ENCODE data around the gene GLIS2.

Gene GLIS2

GRCh38 chr16:4319454-4320421, 3.9 kb downstream of the GLIS2 start:
- POLR2A ChIA-PET = no interaction called here
- H3K36me3 ChIP-seq (ENCODE audit: control insufficient read depth in 4 of 4, insufficient read depth in 4 of 4, low read length in 3 of 4) = no peaks in the 10 kb centered on the region

GRCh38 chr16:4320571-4321137, 4.8 kb downstream of the GLIS2 start:
- Histone ChIP-seq H3K27me3 (replicated peaks in 2 of 5; ENCODE audit: control insufficient read depth in 4 of 5, insufficient read depth in 5 of 5, low read length in 4 of 5) (peaks cover 0 to 12% (median 7%) of the 10 kb centered on the region in 5 experiments), H3K36me3 (ENCODE audit: control insufficient read depth in 4 of 4, insufficient read depth in 4 of 4, low read length in 3 of 4) (no peaks in the 10 kb centered on the region), H3K4me1 (ENCODE audit: control extremely low read depth in 1 of 4, control insufficient read depth in 4 of 4, insufficient read depth in 4 of 4, low read length in 3 of 4) (peaks cover 0 to 10% (median 5%) of the 10 kb centered on the region in 4 experiments), H3K27ac (ENCODE audit: insufficient read depth in 1 of 2, low read depth in 1 of 2, low read length in 2 of 2, poor library complexity in 1 of 2, severe bottlenecking in 2 of 2) (no peak overlapping the region), H3K9me3 (ENCODE audit: control extremely low read depth in 1 of 5, control insufficient read depth in 4 of 5, insufficient read depth in 2 of 5, low read depth in 1 of 5, low read length in 4 of 5) (no peaks in the 10 kb centered on the region), H3K4me3 (ENCODE audit: control insufficient read depth in 1 of 7, extremely low read depth in 1 of 7, insufficient read depth in 4 of 7, low read depth in 2 of 7, low read length in 6 of 7) (no peak overlapping the region)
- CTCF ChIA-PET = interaction anchor here (3.2 to 4.3 kb wide), 2 partner anchors 10 to 11 kb away, joined by 13 to 20 read pairs; no protein-coding TSS in a partner anchor
- WGBS (ENCODE audit: insufficient coverage) = 85% methylated on average over 9 of the region's 16 CpGs
- no peak for DNase-seq
- POLR2A ChIA-PET = no interaction called here

More at GRCh38 chr16:4319454-4320421, 3.9 kb downstream of the GLIS2 start:
- H3K27ac ChIP-seq (ENCODE audit: insufficient read depth in 1 of 2, low read depth in 1 of 2, low read length in 2 of 2, poor library complexity in 1 of 2, severe bottlenecking in 2 of 2) = no peak overlapping the region
- CTCF ChIA-PET = interaction anchor here (1.9 to 4.3 kb wide), 3 partner anchors 9 to 90 kb away, joined by 4 to 20 read pairs (median 13); no protein-coding TSS in a partner anchor
- WGBS (ENCODE audit: insufficient coverage) = 85% methylated on average over 34 of the region's 37 CpGs
- no peak overlapping the region for H3K4me3 ChIP-seq (ENCODE audit: control insufficient read depth in 1 of 7, extremely low read depth in 1 of 7, insufficient read depth in 4 of 7, low read depth in 2 of 7, low read length in 6 of 7)
- peaks cover 0 to 16% (median 12%) of the 10 kb centered on the region in 4 experiments for H3K4me1 ChIP-seq (ENCODE audit: control extremely low read depth in 1 of 4, control insufficient read depth in 4 of 4, insufficient read depth in 4 of 4, low read length in 3 of 4)
- H3K27me3 ChIP-seq (replicated peaks in 2 of 5; ENCODE audit: control insufficient read depth in 4 of 5, insufficient read depth in 5 of 5, low read length in 4 of 5) = peaks cover 0 to 19% (median 9%) of the 10 kb centered on the region in 5 experiments
- peak in 2 of 3 donors; percentile 34 to 56 for DNase-seq
- no peaks in the 10 kb centered on the region for H3K9me3 ChIP-seq (ENCODE audit: control extremely low read depth in 1 of 5, control insufficient read depth in 4 of 5, insufficient read depth in 2 of 5, low read depth in 1 of 5, low read length in 4 of 5)

- DNase-seq = no peak
- H3K27ac ChIP-seq (ENCODE audit: insufficient read depth in 1 of 2, low read depth in 1 of 2, low read length in 2 of 2, poor library complexity in 1 of 2, severe bottlenecking in 2 of 2) = no peak overlapping the region
- peaks cover 0 to 7% (median 3%) of the 10 kb centered on the region in 4 experiments for H3K4me1 ChIP-seq (ENCODE audit: control extremely low read depth in 1 of 4, control insufficient read depth in 4 of 4, insufficient read depth in 4 of 4, low read length in 3 of 4)
- ChIA-PET POLR2A (no interaction called here), CTCF (interaction anchor here (4.3 to 14.1 kb wide), 2 partner anchors 11 to 13 kb away, joined by 20 to 188 read pairs; no protein-coding TSS in a partner anchor)
- peaks cover 0 to 10% (median 6%) of the 10 kb centered on the region in 5 experiments for H3K27me3 ChIP-seq (replicated peaks in 2 of 5; ENCODE audit: control insufficient read depth in 4 of 5, insufficient read depth in 5 of 5, low read length in 4 of 5)
- no peak overlapping the region for H3K4me3 ChIP-seq (ENCODE audit: control insufficient read depth in 1 of 7, extremely low read depth in 1 of 7, insufficient read depth in 4 of 7, low read depth in 2 of 7, low read length in 6 of 7)
- no peaks in the 10 kb centered on the region for H3K9me3 ChIP-seq (ENCODE audit: control extremely low read depth in 1 of 5, control insufficient read depth in 4 of 5, insufficient read depth in 2 of 5, low read depth in 1 of 5, low read length in 4 of 5)
- H3K36me3 ChIP-seq (ENCODE audit: control insufficient read depth in 4 of 4, insufficient read depth in 4 of 4, low read length in 3 of 4) = no peaks in the 10 kb centered on the region
- 97% methylated on average over 15 of the region's 19 CpGs for WGBS (ENCODE audit: insufficient coverage)
These were observed 5.6 kb downstream of the GLIS2 start for GRCh38 chr16:4321286-4322120.

DNA sequence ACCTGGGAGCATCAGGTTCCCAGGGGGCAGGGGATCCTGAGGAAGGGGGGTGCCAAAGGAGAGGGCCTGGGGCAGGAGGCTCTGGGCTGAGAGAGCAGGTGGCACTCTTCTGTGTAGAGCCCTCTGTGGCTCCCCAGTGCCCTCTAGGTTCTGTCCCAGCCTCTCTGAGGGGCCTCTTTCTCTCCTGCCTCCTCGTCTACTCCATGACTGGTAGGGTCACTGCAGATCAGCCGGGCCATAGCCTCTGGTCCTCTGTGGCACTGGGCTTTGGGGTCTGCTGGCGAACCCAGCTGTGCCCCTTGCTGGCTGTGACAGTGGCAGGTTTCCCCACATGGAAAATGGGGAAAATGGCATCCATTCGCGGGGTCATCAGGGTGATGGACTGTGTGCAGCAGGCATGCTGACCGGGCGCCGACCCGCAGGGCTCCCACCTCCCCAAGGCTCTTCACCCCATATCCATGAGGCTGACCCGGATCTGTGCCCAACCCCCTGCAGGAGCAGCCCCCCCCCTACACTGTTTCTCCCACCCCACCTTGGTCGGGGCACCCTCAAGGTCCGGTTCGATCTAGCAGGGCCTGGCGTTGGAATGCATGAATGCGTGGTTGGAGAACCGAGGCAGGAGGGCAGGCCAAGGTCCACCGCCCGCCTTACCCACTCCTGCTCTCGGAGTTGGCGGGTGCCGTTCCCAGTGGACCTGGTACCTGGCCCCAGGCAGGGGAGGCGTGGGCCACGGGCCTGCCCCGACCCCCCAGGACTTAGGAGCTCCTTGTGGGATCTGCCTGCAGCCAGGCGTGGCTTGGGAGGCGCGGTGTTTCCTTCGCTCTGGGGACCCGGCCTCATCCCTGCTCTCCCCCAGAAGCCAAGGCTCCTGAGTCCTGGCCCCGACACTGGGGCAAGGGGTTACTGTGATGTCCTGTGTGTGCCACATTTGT, 6.5 kb downstream of the GLIS2 start:
- Histone ChIP-seq H3K4me1 (ENCODE audit: control extremely low read depth in 1 of 4, control insufficient read depth in 4 of 4, insufficient read depth in 4 of 4, low read length in 3 of 4) (peaks cover 0 to 5% (median 5%) of the 10 kb centered on the region in 4 experiments), H3K4me3 (ENCODE audit: control insufficient read depth in 1 of 7, extremely low read depth in 1 of 7, insufficient read depth in 4 of 7, low read depth in 2 of 7, low read length in 6 of 7) (no peak overlapping the region), H3K27ac (ENCODE audit: insufficient read depth in 1 of 2, low read depth in 1 of 2, low read length in 2 of 2, poor library complexity in 1 of 2, severe bottlenecking in 2 of 2) (no peak overlapping the region), H3K9me3 (ENCODE audit: control extremely low read depth in 1 of 5, control insufficient read depth in 4 of 5, insufficient read depth in 2 of 5, low read depth in 1 of 5, low read length in 4 of 5) (no peaks in the 10 kb centered on the region), H3K36me3 (ENCODE audit: control insufficient read depth in 4 of 4, insufficient read depth in 4 of 4, low read length in 3 of 4) (no peaks in the 10 kb centered on the region), H3K27me3 (replicated peaks in 2 of 5; ENCODE audit: control insufficient read depth in 4 of 5, insufficient read depth in 5 of 5, low read length in 4 of 5) (peaks cover 0 to 2% (median 0%) of the 10 kb centered on the region in 5 experiments)
- 94% methylated on average over 19 of the region's 30 CpGs for WGBS (ENCODE audit: insufficient coverage)
- POLR2A ChIA-PET = no interaction called here
- CTCF ChIA-PET = interaction anchor here (14.1 kb wide), 1 partner anchor 14 kb away, joined by 188 read pairs; no protein-coding TSS in a partner anchor
- no peak for DNase-seq

DNA sequence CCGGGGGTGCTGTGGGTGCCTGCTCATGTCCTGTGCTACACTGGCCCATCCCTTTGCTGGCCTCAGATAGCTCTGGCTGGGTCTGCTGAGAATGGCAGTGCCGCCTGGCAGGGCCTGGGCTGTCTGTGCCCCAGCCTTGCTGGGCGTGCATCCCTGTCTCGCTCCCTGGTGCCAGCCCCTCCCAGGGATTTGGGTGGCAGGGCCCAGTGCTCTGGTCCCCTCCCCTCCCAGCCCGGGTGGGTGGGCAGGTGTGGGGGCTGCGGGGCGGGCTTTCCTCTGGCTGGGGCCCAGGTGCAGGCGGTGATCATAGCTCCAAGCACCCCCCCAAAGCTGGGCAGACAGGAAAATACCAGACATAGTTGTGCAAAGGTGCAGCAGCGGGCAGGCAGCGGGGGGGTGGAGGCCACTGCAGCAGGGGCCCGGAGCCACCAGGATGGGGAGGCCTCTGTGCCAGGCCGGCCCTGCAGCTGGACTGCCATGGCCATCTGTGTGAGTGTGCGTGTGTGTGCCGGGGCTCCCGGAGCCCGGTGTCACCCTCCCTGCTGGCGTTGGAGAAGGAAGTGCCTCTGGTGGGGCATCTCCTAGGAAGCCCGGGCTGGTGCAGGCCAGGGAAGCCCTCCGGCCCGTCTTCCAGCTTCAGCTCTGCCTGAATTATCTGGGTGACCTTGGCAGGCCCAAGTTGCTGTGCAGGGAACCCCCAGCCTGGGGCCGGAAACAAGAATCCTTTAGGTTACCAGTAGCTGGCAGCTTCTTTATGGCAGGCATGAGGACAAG, 7.4 kb downstream of the GLIS2 start:
- Histone ChIP-seq H3K27ac (ENCODE audit: insufficient read depth in 1 of 2, low read depth in 1 of 2, low read length in 2 of 2, poor library complexity in 1 of 2, severe bottlenecking in 2 of 2) (no peak overlapping the region), H3K4me1 (ENCODE audit: control extremely low read depth in 1 of 4, control insufficient read depth in 4 of 4, insufficient read depth in 4 of 4, low read length in 3 of 4) (peaks cover 0 to 11% (median 10%) of the 10 kb centered on the region in 4 experiments), H3K4me3 (ENCODE audit: control insufficient read depth in 1 of 7, extremely low read depth in 1 of 7, insufficient read depth in 4 of 7, low read depth in 2 of 7, low read length in 6 of 7) (no peak overlapping the region), H3K27me3 (replicated peaks in 2 of 5; ENCODE audit: control insufficient read depth in 4 of 5, insufficient read depth in 5 of 5, low read length in 4 of 5) (peaks cover 0 to 1% (median 0%) of the 10 kb centered on the region in 5 experiments), H3K9me3 (ENCODE audit: control extremely low read depth in 1 of 5, control insufficient read depth in 4 of 5, insufficient read depth in 2 of 5, low read depth in 1 of 5, low read length in 4 of 5) (no peaks in the 10 kb centered on the region), H3K36me3 (ENCODE audit: control insufficient read depth in 4 of 4, insufficient read depth in 4 of 4, low read length in 3 of 4) (no peaks in the 10 kb centered on the region)
- ChIA-PET POLR2A (no interaction called here), CTCF (interaction anchor here (14.1 kb wide), 1 partner anchor 15 kb away, joined by 188 read pairs; no protein-coding TSS in a partner anchor)
- DNase-seq = no peak
- 87% methylated on average over 15 of the region's 21 CpGs for WGBS (ENCODE audit: insufficient coverage)
